HG02763 (cell line): ENCODE measurements around the gene SYDE1.

Experiments
- ATAC-seq: cut with Tn5 transposase; IDR thresholded peaks from one replicate; pipeline ENCODE4 v1.9.1; 2021; ENCODE audit warnings: mild to moderate bottlenecking, moderate library complexity; ENCODE audit not compliant: unreplicated experiment

SYDE1 gene

GRCh38 chr19:15161028-15161984, 54.1 kb downstream of the SYDE1 start:
- ATAC-seq, result no peak
